WTC11 (cell line): ENCODE measurements around the gene CNTNAP2. TPM values are rescaled to one million over a fixed set of nuclear protein-coding genes. Genes with fewer than 3 reads are reported as not detected.

Source experiments
- ATAC-seq: fragments of 200-7000 bp; cut with Tn5 transposase; 2 replicates; pipeline ENCODE4 v1.10.0; 2021; ENCODE audit warnings: mild to moderate bottlenecking, moderate library complexity
- CTCF ChIA-PET: fragments of 300-600 bp; sonication (Branson Sonifier 250); formaldehyde crosslinking; loops from one replicate; lab custom pipeline; 2021; ENCODE audit warnings: antibody characterized with exemption; lab: Charles Lee
- POLR2A ChIA-PET: fragments of 350-600 bp; sonication (Branson Sonifier 250); formaldehyde crosslinking; loops from one replicate; lab custom pipeline; 2021; ENCODE audit warnings: antibody characterized with exemption; lab: Charles Lee
- DNase-seq: peaks from one replicate; pipeline ENCODE4 v3.0.0; 2021; ENCODE audit warnings: low spot score
- H3K27ac Mint-ChIP-seq: 2 replicates; pipeline ENCODE4 v1.8.0; 2021; ENCODE audit warnings: mixed read lengths
- H3K27me3 Mint-ChIP-seq: 2 replicates; pipeline ENCODE4 v1.8.0; 2021; ENCODE audit warnings: low read depth, mild to moderate bottlenecking, moderate library complexity, mixed read lengths
- H3K36me3 Mint-ChIP-seq: 2 replicates; pipeline ENCODE4 v1.8.0; 2021; ENCODE audit warnings: mixed read lengths
- H3K4me1 Mint-ChIP-seq: 2 replicates; pipeline ENCODE4 v1.8.0; 2022; ENCODE audit warnings: mixed read lengths
- H3K4me3 Mint-ChIP-seq: 2 replicates; pipeline ENCODE4 v1.8.0; 2021; ENCODE audit warnings: mild to moderate bottlenecking, moderate library complexity, mixed read lengths
- H3K9me3 Mint-ChIP-seq: 2 replicates; pipeline ENCODE4 v1.8.0; 2021; ENCODE audit warnings: mixed read lengths
- AR ChIP-seq: fragments of 250-450 bp; sonication (Bioruptor Pico); IDR thresholded peaks from 2 replicates; pipeline ENCODE4 v1.9.0; 2021; ENCODE audit warnings: mild to moderate bottlenecking
- ATF2 ChIP-seq: sonication (generic); formaldehyde crosslinking; IDR thresholded peaks from 2 replicates; pipeline ENCODE4 v1.8.1; 2022; ENCODE audit warnings: low read depth, missing genetic modification reagents, borderline replicate concordance
- CBFB ChIP-seq: sonication (generic); formaldehyde crosslinking; IDR thresholded peaks from 2 replicates; pipeline ENCODE4 v1.8.1; 2022; ENCODE audit warnings: mild to moderate bottlenecking, low read depth, missing genetic modification reagents
- HMGXB4 ChIP-seq: sonication (generic); formaldehyde crosslinking; IDR thresholded peaks from 2 replicates; pipeline ENCODE4 v1.8.1; 2023; ENCODE audit warnings: mild to moderate bottlenecking, moderate library complexity, missing genetic modification reagents
- IRF2 ChIP-seq: sonication (generic); formaldehyde crosslinking; IDR thresholded peaks from 2 replicates; pipeline ENCODE4 v1.8.0; 2022; ENCODE audit warnings: low read depth, missing genetic modification reagents, borderline replicate concordance
- JUN ChIP-seq: sonication (generic); formaldehyde crosslinking; IDR thresholded peaks from 2 replicates; pipeline ENCODE4 v1.8.0; 2023; ENCODE audit warnings: mild to moderate bottlenecking, missing genetic modification reagents
- OVOL2 ChIP-seq: fragments of 250-450 bp; sonication (Bioruptor Pico); IDR thresholded peaks from 2 replicates; pipeline ENCODE4 v1.9.0; 2021; ENCODE audit warnings: mild to moderate bottlenecking, borderline replicate concordance
- USF2 ChIP-seq: sonication (generic); formaldehyde crosslinking; IDR thresholded peaks from 2 replicates; pipeline ENCODE4 v1.8.1; 2023; ENCODE audit warnings: mild to moderate bottlenecking, missing genetic modification reagents, moderate library complexity
- ZNF263 ChIP-seq: sonication (generic); formaldehyde crosslinking; IDR thresholded peaks from 2 replicates; pipeline ENCODE4 v1.8.1; 2022; ENCODE audit warnings: low read depth, mild to moderate bottlenecking, moderate library complexity, missing genetic modification reagents
- ZNF317 ChIP-seq: sonication (generic); formaldehyde crosslinking; IDR thresholded peaks from 2 replicates; pipeline ENCODE4 v1.8.1; 2023; ENCODE audit warnings: low read depth, mild to moderate bottlenecking, moderate library complexity, missing genetic modification reagents, borderline replicate concordance
- ZNF425 ChIP-seq: fragments of 250-450 bp; sonication (Bioruptor Pico); conservative IDR thresholded peaks from 2 replicates; pipeline ENCODE4 v1.9.0; 2021; ENCODE audit warnings: mild to moderate bottlenecking
- total RNA-seq: library from RNA; stranded (reverse); gene quantifications from 3 replicates; pipeline ENCODE4 v1.2.3, GENCODE V29; 2021

Gene CNTNAP2
- total RNA-seq, 1 experiment from 2014 or later: 63.8 TPM

GRCh38 chr7:148050492-148051158 is 1934.0 kb downstream of the CNTNAP2 start (continued):
- no peak for TF ChIP-seq OVOL2 (CRISPR knock-in tag)
- no peak for TF ChIP-seq IRF2 (CRISPR knock-in tag)
- no peak for TF ChIP-seq JUN (CRISPR knock-in tag)
- TF ChIP-seq ZNF425 (CRISPR knock-in tag): no peak
- TF ChIP-seq HMGXB4 (CRISPR knock-in tag): no peak

GRCh38 chr7:148056406-148056805 is 1939.8 kb downstream of the CNTNAP2 start:
- no peak overlapping the region for H3K27ac Mint-ChIP-seq
- H3K36me3 Mint-ChIP-seq: no peaks in the 10 kb centered on the region
- ChIA-PET POLR2A (no interaction called here), CTCF (interaction anchor here (0.6 kb wide), 1 partner anchor 91 kb away, joined by 3 read pairs; no protein-coding TSS in a partner anchor)
- peaks cover 18% of the 10 kb centered on the region for H3K4me1 Mint-ChIP-seq
- no peak for DNase-seq
- no peaks in the 10 kb centered on the region for H3K9me3 Mint-ChIP-seq
- TF ChIP-seq JUN (CRISPR knock-in tag) (no peak), ZNF263 (CRISPR knock-in tag) (no peak), AR (CRISPR knock-in tag) (no peak)
- H3K27me3 Mint-ChIP-seq: no peaks in the 10 kb centered on the region
- no peak for ATAC-seq
- H3K4me3 Mint-ChIP-seq: no peak overlapping the region

- no peak overlapping the region for H3K4me3 Mint-ChIP-seq
- H3K4me1 Mint-ChIP-seq: peaks cover 16% of the 10 kb centered on the region
Observed at GRCh38 chr7:148058092-148058491, 1941.5 kb downstream of the CNTNAP2 start.

More at GRCh38 chr7:148058092-148058491, 1941.5 kb downstream of the CNTNAP2 start:
- peak; percentile 75 for ATAC-seq
- no peaks in the 10 kb centered on the region for H3K27me3 Mint-ChIP-seq
- H3K36me3 Mint-ChIP-seq: no peaks in the 10 kb centered on the region
- ChIA-PET POLR2A (no interaction called here), CTCF (no interaction called here)
- no peak for TF ChIP-seq ATF2 (CRISPR knock-in tag)
- TF ChIP-seq USF2 (CRISPR knock-in tag): no peak
- TF ChIP-seq CBFB (CRISPR knock-in tag): no peak
- no peak for TF ChIP-seq OVOL2 (CRISPR knock-in tag)
- TF ChIP-seq ZNF317: no peak
- no peak for DNase-seq
- no peaks in the 10 kb centered on the region for H3K9me3 Mint-ChIP-seq
- H3K27ac Mint-ChIP-seq: no peak overlapping the region
